Activated T-helper 1 cell treated with anti-CD3 and anti-CD28 coated beads, Interleukin-2, amount 50 U/mL, for 16 hours (primary cell): ENCODE results near the gene IKZF1.

ENCODE experiments used
- DNase-seq, 2 donors: peaks; one replicate each; pipeline ENCODE4 v3.0.0-alpha.2; 2020; ENCODE audit warnings: low read depth in 1 of 2, low spot score in 1 of 2

Gene IKZF1

GRCh38 chr7:50436133-50436806, 131.8 kb downstream of the IKZF1 start:
- DNase-seq: no peak

DNA sequence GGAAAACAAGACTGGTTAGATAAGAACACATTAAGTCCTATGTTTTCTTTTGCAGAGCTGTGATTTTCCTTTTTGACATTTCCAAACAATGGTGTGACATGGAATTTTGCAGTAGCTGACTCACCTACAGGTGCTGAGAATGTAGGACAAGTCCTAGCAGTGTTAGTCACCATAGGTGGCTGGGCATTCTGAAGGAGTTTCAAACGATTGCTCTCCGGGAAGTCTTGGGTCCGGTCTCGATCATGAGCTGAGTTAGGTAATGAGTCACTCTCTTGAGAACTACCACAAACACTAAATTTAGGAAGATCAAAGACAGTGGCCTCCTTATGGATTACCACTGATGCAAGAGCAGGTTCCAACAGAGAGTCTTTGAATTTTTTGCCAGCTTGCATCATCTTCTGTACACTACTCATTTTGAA, 142.0 kb downstream of the IKZF1 start:
- no peak for DNase-seq

DNA sequence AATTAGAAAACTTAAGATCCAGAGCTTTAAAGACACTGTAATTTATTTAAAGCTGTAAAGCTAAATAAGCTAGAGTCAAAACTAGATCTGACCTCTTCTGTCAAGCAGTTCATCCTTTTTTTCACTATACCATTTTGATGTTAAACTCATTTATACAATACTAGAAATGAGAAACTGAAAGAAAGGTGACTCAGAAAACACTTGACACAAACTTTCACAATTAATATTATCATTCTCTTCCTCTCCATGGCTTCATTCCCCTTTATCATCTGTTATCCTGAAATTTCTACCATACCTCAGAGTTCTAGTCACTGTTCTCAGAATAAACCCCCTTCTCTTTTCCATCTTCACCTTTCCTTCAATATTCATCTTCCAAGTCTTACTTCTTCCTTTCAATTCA, 144.3 kb downstream of the IKZF1 start:
- DNase-seq: no peak

GRCh38 chr7:50449501-50449880, 145.0 kb downstream of the IKZF1 start:
- no peak for DNase-seq

DNA sequence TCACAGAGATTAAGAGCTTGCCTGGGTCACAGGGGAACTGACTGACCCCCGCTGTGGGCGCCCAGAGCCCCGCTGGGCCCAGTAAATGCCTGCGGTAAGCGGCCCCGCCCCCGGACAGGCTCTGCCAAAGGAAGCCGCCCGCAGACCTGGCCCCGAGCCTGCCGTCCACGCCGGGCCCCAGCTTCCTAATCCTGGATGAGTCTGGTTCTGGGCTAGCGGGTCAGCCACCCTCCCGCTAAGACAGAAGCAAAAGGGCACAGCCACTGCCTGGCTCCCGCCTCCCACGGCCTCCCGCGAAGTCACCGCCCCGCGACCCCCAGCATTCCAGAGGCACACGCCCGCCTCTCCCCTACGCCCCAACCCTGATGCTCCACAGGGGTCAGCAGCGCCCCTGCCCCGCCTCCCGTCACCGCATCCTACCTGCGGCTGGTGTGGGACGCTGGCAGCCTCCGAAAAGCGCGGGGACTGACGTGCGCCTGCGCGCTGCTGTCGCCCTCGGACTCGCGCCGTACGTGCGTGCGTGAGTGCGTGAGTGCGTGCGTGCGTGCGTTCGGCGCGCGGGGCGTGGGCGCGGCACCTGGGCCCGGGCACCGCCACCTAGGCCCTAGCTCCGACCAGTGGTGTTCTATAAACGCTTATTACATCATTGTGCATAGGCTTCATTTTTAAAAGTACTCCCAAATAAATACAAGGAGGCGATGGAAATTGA, 145.5 kb downstream of the IKZF1 start, which contains the start of gene FIGNL1:
TSS of gene FIGNL1 (minus strand) at position 470 of the 709 bp plus-strand sequence. CDS start 3,063 bp downstream, outside the sequence.
- peak; percentile 60 to 77 for DNase-seq

GRCh38 chr7:50450590-50451032, 146.1 kb downstream of the IKZF1 start:
- no peak for DNase-seq
